Loucy (cell line): ENCODE results near the gene EAF2.

Experiments
- H2AFZ ChIP-seq: fragments of 200-600 bp; sonication (generic); 2 replicates; pipeline ENCODE4 v1.6.0; 2016; ENCODE audit warnings: antibody characterized with exemption, mild to moderate bottlenecking, low read length, moderate library complexity
- H3F3A ChIP-seq: fragments of 200-600 bp; 2 replicates; pipeline ENCODE4 v1.6.0; 2016; ENCODE audit warnings: antibody characterized with exemption, low read depth, mild to moderate bottlenecking
- H3K27me3 ChIP-seq: fragments of 200-600 bp; sonication (generic); 2 replicates; pipeline ENCODE4 v1.6.1; 2014; ENCODE audit warnings: low read length, mild to moderate bottlenecking; ENCODE audit not compliant: insufficient read depth, poor library complexity, severe bottlenecking
- H3K36me3 ChIP-seq: fragments of 200-600 bp; sonication (generic); 2 replicates; pipeline ENCODE4 v1.6.1; 2016; ENCODE audit warnings: low read length; ENCODE audit not compliant: insufficient read depth
- H3K4me1 ChIP-seq: fragments of 200-600 bp; sonication (generic); 2 replicates; pipeline ENCODE4 v1.5.1; 2014; ENCODE audit warnings: low read length, mild to moderate bottlenecking; ENCODE audit not compliant: insufficient read depth, poor library complexity, severe bottlenecking
- H3K4me2 ChIP-seq: fragments of 200-600 bp; sonication (generic); 2 replicates; pipeline ENCODE4 v1.6.0; 2014; ENCODE audit warnings: antibody characterized with exemption, low read length, low read depth, mild to moderate bottlenecking; ENCODE audit not compliant: poor library complexity, severe bottlenecking
- H3K4me3 ChIP-seq: fragments of 200-600 bp; sonication (generic); 2 replicates; pipeline ENCODE4 v1.5.1; 2014; ENCODE audit warnings: low read length, mild to moderate bottlenecking, mixed read lengths; ENCODE audit not compliant: poor library complexity, severe bottlenecking
- H3K79me2 ChIP-seq: fragments of 200-600 bp; sonication (generic); 2 replicates; pipeline ENCODE4 v1.6.1; 2014; ENCODE audit warnings: low read length; ENCODE audit not compliant: insufficient read depth
- H3K9ac ChIP-seq: fragments of 200-600 bp; sonication (generic); 2 replicates; pipeline ENCODE4 v1.6.0; 2014; ENCODE audit warnings: mild to moderate bottlenecking, low read depth, low read length, moderate library complexity; ENCODE audit not compliant: poor library complexity, severe bottlenecking
- H3K9me2 ChIP-seq: fragments of 200-600 bp; sonication (generic); replicated peaks from 2 replicates; pipeline ENCODE4 v1.6.1; 2016; ENCODE audit warnings: low read depth, low read length, mixed read lengths
- H3K9me3 ChIP-seq: fragments of 200-600 bp; sonication (generic); 2 replicates; pipeline ENCODE4 v1.6.1; 2014; ENCODE audit warnings: mild to moderate bottlenecking, antibody characterized with exemption, low read length, low read depth; ENCODE audit not compliant: insufficient read depth
- H4K20me1 ChIP-seq: fragments of 200-600 bp; sonication (generic); 2 replicates; pipeline ENCODE4 v1.6.0; 2014; ENCODE audit warnings: antibody characterized with exemption, low read length, mild to moderate bottlenecking; ENCODE audit not compliant: insufficient read depth, poor library complexity, severe bottlenecking
- CTCF ChIP-seq: fragments of 200-600 bp; sonication (generic); conservative IDR thresholded peaks from 2 replicates; pipeline ENCODE4 v1.5.1; 2014; ENCODE audit warnings: mild to moderate bottlenecking, antibody characterized with exemption, low read length
- EZH2phosphoT487 ChIP-seq: fragments of 200-600 bp; IDR thresholded peaks from 2 replicates; pipeline ENCODE4 v1.6.1; 2018; ENCODE audit warnings: antibody characterized with exemption, mild to moderate bottlenecking, moderate library complexity, borderline replicate concordance

EAF2 gene

GRCh38 chr3:121794264-121794983 is 40.6 kb upstream of the EAF2 start:
- no peaks in the 10 kb centered on the region for H3K79me2 ChIP-seq
- no peak overlapping the region for H3K4me2 ChIP-seq
- no peaks in the 10 kb centered on the region for H3K4me1 ChIP-seq
- no peak overlapping the region for H2AFZ ChIP-seq
- no peak overlapping the region for H3K4me3 ChIP-seq
- no peaks in the 10 kb centered on the region for H3K27me3 ChIP-seq
- no peaks in the 10 kb centered on the region for H3F3A ChIP-seq
- no peaks in the 10 kb centered on the region for H3K9me2 ChIP-seq
- TF ChIP-seq EZH2phosphoT487: no peak
- no peak for TF ChIP-seq CTCF
- H3K36me3 ChIP-seq: peaks cover 50% of the 10 kb centered on the region; the same call in 1 of the 2 replicates
- H3K9ac ChIP-seq: no peak overlapping the region
- no peaks in the 10 kb centered on the region for H4K20me1 ChIP-seq
- H3K9me3 ChIP-seq: no peaks in the 10 kb centered on the region

GRCh38 chr3:121796970-121797369 is 38.0 kb upstream of the EAF2 start:
- Histone ChIP-seq H3K9me2 (no peaks in the 10 kb centered on the region), H3K79me2 (no peaks in the 10 kb centered on the region), H3F3A (no peaks in the 10 kb centered on the region), H3K4me2 (no peak overlapping the region), H3K9me3 (no peaks in the 10 kb centered on the region), H3K9ac (no peak overlapping the region), H4K20me1 (no peaks in the 10 kb centered on the region), H3K27me3 (no peaks in the 10 kb centered on the region), H3K36me3 (peaks cover 41% of the 10 kb centered on the region; the same call in 1 of the 2 replicates), H3K4me3 (no peak overlapping the region), H2AFZ (no peak overlapping the region), H3K4me1 (no peaks in the 10 kb centered on the region)
- TF ChIP-seq EZH2phosphoT487 (no peak), CTCF (no peak)

DNA sequence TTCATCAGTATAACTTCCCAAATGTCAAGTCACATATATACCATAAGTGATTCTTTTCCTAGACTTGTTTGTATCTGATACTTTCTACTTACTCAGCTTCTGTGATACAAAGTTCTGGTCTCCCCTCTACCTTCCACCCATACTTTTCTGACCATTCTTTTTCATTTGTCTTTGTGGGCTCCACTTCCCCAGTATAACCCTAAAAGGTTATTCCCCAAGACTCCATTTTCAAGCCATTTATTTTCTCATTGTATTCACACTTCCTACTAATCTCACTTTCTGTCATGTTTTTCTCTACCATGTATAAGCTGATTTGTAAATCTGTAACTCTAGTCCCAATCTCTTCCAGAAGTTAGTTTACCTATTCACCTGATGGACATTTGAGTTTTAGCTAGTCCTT is 34.1 kb upstream of the EAF2 start:
- H3K4me2 ChIP-seq: no peak overlapping the region
- H2AFZ ChIP-seq: no peak overlapping the region
- TF ChIP-seq EZH2phosphoT487 (no peak), CTCF (no peak)
- no peaks in the 10 kb centered on the region for H4K20me1 ChIP-seq
- no peak overlapping the region for H3K4me3 ChIP-seq
- no peaks in the 10 kb centered on the region for H3K27me3 ChIP-seq
- no peaks in the 10 kb centered on the region for H3F3A ChIP-seq
- H3K9me3 ChIP-seq: no peaks in the 10 kb centered on the region
- H3K79me2 ChIP-seq: no peaks in the 10 kb centered on the region
- no peaks in the 10 kb centered on the region for H3K9me2 ChIP-seq
- no peak overlapping the region for H3K9ac ChIP-seq
- H3K36me3 ChIP-seq: peaks cover 43% of the 10 kb centered on the region; the same call in 1 of the 2 replicates
- no peaks in the 10 kb centered on the region for H3K4me1 ChIP-seq
